Measurements from ENCODE around the gene GTPBP6. TPM values are rescaled to one million over a fixed set of nuclear protein-coding genes. Genes with fewer than 3 reads are reported as not detected.

Gene GTPBP6
- total RNA-seq, 6 experiments from 2014 or later, result 20.9 to 32.8 (median 23.2) TPM

DNA sequence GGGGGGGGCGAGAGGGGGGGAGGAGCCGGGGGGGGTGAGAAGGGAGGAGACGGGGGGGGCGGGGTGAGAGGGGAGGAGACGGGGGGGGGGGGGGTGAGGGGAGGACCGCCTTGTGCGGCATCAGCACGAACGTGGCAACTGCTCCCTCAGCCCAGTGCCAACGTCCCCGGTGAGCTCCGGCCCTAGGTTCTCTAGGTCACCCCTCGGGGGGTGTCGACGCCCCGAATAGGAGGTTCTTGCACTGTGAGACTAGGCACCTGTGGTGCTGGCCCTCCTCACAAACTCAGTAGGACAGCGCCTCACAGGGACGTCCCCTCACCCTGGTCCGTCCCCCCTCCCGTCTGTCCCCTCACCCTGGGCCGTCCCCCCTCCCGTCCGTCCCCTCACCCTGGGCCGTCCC, 21.5 kb upstream of the GTPBP6 start:
- Histone ChIP-seq H3K9me3 (no peaks in the 10 kb centered on the region), H3K27ac (no peak overlapping the region), H3K36me3 (no peaks in the 10 kb centered on the region), H3K27me3 (no peaks in the 10 kb centered on the region), H3K4me3 (no peak overlapping the region), H3K4me1 (no peaks in the 10 kb centered on the region)
- WGBS (ENCODE audit: insufficient coverage, low coverage, low lambda C conversion rate, missing lambda C conversion rate), result 98% methylated on average over 9 of the region's 24 CpGs
- intact Hi-C loops (cut with DNase I), result no loop called here
- TF ChIP-seq POLR2A (IDR thresholded peaks at IDR 0.05), result no peak
- TF ChIP-seq, protein P1, sequence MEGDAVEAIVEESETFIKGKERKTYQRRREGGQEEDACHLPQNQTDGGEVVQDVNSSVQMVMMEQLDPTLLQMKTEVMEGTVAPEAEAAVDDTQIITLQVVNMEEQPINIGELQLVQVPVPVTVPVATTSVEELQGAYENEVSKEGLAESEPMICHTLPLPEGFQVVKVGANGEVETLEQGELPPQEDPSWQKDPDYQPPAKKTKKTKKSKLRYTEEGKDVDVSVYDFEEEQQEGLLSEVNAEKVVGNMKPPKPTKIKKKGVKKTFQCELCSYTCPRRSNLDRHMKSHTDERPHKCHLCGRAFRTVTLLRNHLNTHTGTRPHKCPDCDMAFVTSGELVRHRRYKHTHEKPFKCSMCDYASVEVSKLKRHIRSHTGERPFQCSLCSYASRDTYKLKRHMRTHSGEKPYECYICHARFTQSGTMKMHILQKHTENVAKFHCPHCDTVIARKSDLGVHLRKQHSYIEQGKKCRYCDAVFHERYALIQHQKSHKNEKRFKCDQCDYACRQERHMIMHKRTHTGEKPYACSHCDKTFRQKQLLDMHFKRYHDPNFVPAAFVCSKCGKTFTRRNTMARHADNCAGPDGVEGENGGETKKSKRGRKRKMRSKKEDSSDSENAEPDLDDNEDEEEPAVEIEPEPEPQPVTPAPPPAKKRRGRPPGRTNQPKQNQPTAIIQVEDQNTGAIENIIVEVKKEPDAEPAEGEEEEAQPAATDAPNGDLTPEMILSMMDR (IDR thresholded peaks at IDR 0.05), result no peak
- no peak for DNase-seq
- no peak for ATAC-seq

DNA sequence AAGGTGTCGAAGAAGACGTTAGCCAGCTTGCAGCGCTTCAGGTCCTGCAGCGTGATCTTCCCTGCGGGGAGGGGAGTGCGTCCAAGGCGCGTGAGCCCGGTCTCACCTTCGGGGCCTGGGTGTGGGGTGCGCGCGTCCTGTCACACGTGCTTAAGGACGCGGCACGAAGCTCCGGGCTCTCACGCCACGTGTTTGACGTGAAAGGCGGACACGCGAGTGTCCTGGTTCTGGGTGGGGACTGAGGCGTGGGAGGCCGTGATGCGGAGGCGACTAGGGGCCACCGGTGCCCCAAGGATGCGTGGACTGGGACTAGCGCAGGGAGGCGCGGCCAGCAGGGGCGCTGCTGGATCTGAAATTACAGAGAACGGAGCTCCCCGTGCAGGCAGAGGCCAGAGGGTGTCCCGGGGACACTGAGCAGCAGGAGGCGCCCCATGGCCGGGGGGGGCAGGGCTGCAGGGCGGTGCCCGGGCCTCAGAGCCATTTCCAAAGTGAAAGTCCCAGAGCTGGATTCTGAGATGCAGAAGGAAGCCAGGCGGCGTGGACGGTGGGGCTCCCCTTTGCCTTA, 20.3 kb upstream of the GTPBP6 start:
- Histone ChIP-seq H3K36me3 (no peaks in the 10 kb centered on the region), H3K27me3 (no peaks in the 10 kb centered on the region), H3K4me3 (no peak overlapping the region), H3K27ac (no peak overlapping the region), H3K4me1 (no peaks in the 10 kb centered on the region), H3K9me3 (no peaks in the 10 kb centered on the region)
- ATAC-seq, result no peak
- 98% methylated on average over 34 of the region's 44 CpGs for WGBS (ENCODE audit: insufficient coverage, low coverage, low lambda C conversion rate, missing lambda C conversion rate)
- peak in 2 of 3 donors; percentile 16 to 51 for DNase-seq
- TF ChIP-seq, protein P1 (IDR thresholded peaks at IDR 0.05), result no peak
- no peak for TF ChIP-seq POLR2A (IDR thresholded peaks at IDR 0.05)
- intact Hi-C loops (cut with DNase I), result no loop called here

- no peaks in the 10 kb centered on the region for H3K4me1 ChIP-seq
- H3K9me3 ChIP-seq, result no peaks in the 10 kb centered on the region
- H3K27me3 ChIP-seq, result no peaks in the 10 kb centered on the region
- 96% methylated on average over 33 of the region's 53 CpGs for WGBS (ENCODE audit: insufficient coverage, low coverage, low lambda C conversion rate, missing lambda C conversion rate)
- H3K4me3 ChIP-seq, result no peak overlapping the region
- DNase-seq (peak in 2 of 3 donors; percentile 17 to 42), ATAC-seq (peak in 1 of 4 donors; percentile 28)
- TF ChIP-seq, protein P1 (IDR thresholded peaks at IDR 0.05), result no peak
- TF ChIP-seq POLR2A (IDR thresholded peaks at IDR 0.05), result no peak
- no peak overlapping the region for H3K27ac ChIP-seq
- H3K36me3 ChIP-seq, result no peaks in the 10 kb centered on the region
- intact Hi-C loops (cut with DNase I), result no loop called here
Observed at GRCh38 chrX:338281-338835, 19.8 kb upstream of the GTPBP6 start.

DNA sequence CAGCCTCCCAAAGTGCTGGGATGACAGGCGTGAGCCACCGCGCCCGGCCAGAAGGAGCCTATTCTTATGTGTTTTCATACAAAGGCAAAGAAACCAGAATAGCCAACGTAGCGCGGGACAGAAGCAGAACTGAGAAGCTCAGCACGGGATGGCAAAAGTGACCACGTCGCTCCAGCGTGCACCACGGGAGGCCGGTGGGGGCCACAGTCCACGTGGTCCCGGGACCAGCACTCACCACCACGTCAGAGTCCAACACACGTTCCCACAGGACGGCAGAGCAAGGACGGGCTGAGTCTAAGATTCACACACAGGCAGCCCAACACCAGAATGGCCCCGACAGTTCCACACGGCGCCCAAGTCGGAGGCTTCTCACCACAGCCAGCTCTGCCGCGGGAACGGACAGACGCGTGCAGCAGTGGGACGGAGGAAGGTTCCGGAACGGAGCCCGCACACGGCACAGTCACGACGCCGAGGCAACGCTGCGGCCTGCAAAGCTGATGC, 18.8 kb upstream of the GTPBP6 start:
- H3K36me3 ChIP-seq, result no peaks in the 10 kb centered on the region
- WGBS (ENCODE audit: insufficient coverage, low coverage, low lambda C conversion rate, missing lambda C conversion rate), result 74% methylated on average over 14 of the region's 38 CpGs
- no peak for TF ChIP-seq POLR2A (IDR thresholded peaks at IDR 0.05)
- TF ChIP-seq, protein P1 (IDR thresholded peaks at IDR 0.05), result no peak

More for the DNA sequence above, 18.8 kb upstream of the GTPBP6 start:
- Histone ChIP-seq H3K4me1 (no peaks in the 10 kb centered on the region), H3K27ac (no peak overlapping the region), H3K9me3 (no peaks in the 10 kb centered on the region), H3K4me3 (no peak overlapping the region), H3K27me3 (no peaks in the 10 kb centered on the region)
- DNase-seq (peak in 1 of 3 donors; percentile 28), ATAC-seq (no peak)
- intact Hi-C loops (cut with DNase I), result no loop called here

All from right lobe of liver (tissue), 6 donors.